ENCODE results near the gene CCDC127.

- TF ChIP-seq CTCF (IDR thresholded peaks at IDR 0.05), result no peak
- TF ChIP-seq POLR2A (IDR thresholded peaks at IDR 0.05), result no peak
These were observed 14.6 kb downstream of the CCDC127 start for GRCh38 chr5:203246-203930.
